Measurements from ENCODE around the gene AGFG2.

DNA sequence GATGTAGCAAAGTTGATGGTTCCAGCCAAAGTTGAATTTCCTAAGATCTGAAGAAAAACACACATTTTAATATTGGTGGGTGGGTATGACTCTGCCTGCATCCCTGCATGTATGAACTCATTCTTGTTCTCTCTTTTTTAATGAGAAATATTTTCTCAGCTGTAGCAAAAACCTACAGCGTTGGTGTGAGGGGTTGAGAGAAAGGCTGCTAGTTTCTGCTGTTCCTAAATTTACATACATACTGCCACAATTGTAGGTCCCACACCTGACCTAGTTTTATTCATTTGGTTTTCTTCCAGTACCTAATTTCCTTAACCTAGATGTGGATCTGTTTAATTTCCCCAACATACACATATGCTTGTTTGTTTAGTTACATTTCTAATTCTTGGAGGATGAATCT lies 4.6 kb downstream of the AGFG2 start:
- TF ChIP-seq GABPA (IDR thresholded peaks at IDR 0.05; ENCODE audit: low read depth) (no peak), POLR2AphosphoS5 (IDR thresholded peaks at IDR 0.05; ENCODE audit: low read depth) (no peak), REST (IDR thresholded peaks at IDR 0.05; ENCODE audit: insufficient replicate concordance, low read depth) (no peak)
- TF ChIP-seq, protein P1, sequence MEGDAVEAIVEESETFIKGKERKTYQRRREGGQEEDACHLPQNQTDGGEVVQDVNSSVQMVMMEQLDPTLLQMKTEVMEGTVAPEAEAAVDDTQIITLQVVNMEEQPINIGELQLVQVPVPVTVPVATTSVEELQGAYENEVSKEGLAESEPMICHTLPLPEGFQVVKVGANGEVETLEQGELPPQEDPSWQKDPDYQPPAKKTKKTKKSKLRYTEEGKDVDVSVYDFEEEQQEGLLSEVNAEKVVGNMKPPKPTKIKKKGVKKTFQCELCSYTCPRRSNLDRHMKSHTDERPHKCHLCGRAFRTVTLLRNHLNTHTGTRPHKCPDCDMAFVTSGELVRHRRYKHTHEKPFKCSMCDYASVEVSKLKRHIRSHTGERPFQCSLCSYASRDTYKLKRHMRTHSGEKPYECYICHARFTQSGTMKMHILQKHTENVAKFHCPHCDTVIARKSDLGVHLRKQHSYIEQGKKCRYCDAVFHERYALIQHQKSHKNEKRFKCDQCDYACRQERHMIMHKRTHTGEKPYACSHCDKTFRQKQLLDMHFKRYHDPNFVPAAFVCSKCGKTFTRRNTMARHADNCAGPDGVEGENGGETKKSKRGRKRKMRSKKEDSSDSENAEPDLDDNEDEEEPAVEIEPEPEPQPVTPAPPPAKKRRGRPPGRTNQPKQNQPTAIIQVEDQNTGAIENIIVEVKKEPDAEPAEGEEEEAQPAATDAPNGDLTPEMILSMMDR (IDR thresholded peaks at IDR 0.05; ENCODE audit: insufficient read depth, low read length) = no peak

Measured in HL-60 (cell line).